DMS 273 (cell line): Measurements from ENCODE around the gene TMX4.
"Not testable (repeated sequence)": the region's sequence is repeated elsewhere in the genome, so short reads cannot be mapped to it uniquely, and the experiment has no call there.

Source experiments
- DNase-seq: peaks from one replicate; lab custom pipeline; 2025; ENCODE audit not compliant: unreplicated experiment; lab: John Stamatoyannopoulos, UW

The TMX4 gene

GRCh38 chr20:8019246-8019997 lies at the start of gene TMX4:
TMX4 (minus strand) TSS chr20:8019761; CDS start chr20:8019613, 148 bp downstream.
- DNase-seq = peak; percentile 98

- no peak for DNase-seq
Measured at GRCh38 chr20:8067082-8067481, 47.5 kb upstream of the TMX4 start.

GRCh38 chr20:8066662-8067061 lies 47.1 kb upstream of the TMX4 start:
- no peak for DNase-seq

- DNase-seq = no peak
Measured at GRCh38 chr20:8065691-8066090, 46.1 kb upstream of the TMX4 start.

- DNase-seq = no peak
Measured at GRCh38 chr20:8062756-8063155, 43.2 kb upstream of the TMX4 start.

- no peak for DNase-seq
Measured at GRCh38 chr20:8061861-8062518, 42.4 kb upstream of the TMX4 start.

GRCh38 chr20:8060977-8061376 lies 41.4 kb upstream of the TMX4 start:
- no peak for DNase-seq

GRCh38 chr20:8057871-8058270 lies 38.3 kb upstream of the TMX4 start:
- DNase-seq = no peak

- no peak for DNase-seq
Measured at GRCh38 chr20:8055096-8055495, 35.5 kb upstream of the TMX4 start.

- DNase-seq = no peak
Measured at GRCh38 chr20:8050157-8050837, 30.7 kb upstream of the TMX4 start.

- DNase-seq = no peak
Measured at GRCh38 chr20:8049310-8049709, 29.7 kb upstream of the TMX4 start.

- DNase-seq = no peak
Measured at GRCh38 chr20:8045946-8046345, 26.4 kb upstream of the TMX4 start.

- peak; percentile 81 for DNase-seq
Measured at GRCh38 chr20:8043687-8044282, 24.2 kb upstream of the TMX4 start.

- DNase-seq = no peak
Measured at GRCh38 chr20:8039042-8039441, 19.5 kb upstream of the TMX4 start.

- DNase-seq = no peak
Measured at GRCh38 chr20:8036771-8037170, 17.2 kb upstream of the TMX4 start.

- DNase-seq = no peak
Measured at GRCh38 chr20:8033151-8033841, 13.7 kb upstream of the TMX4 start.

- no peak for DNase-seq
Measured at GRCh38 chr20:8032499-8032898, 12.9 kb upstream of the TMX4 start.

GRCh38 chr20:8031539-8031938 lies 12.0 kb upstream of the TMX4 start:
- not testable (repeated sequence) for DNase-seq

- DNase-seq = no peak
Measured at GRCh38 chr20:8021541-8022269, 2.1 kb upstream of the TMX4 start.

- no peak for DNase-seq
Measured at GRCh38 chr20:8020314-8021079, 936 bp upstream of the TMX4 start.
